Dedifferentiated amniotic fluid mesenchymal stem cell (primary cell): Measurements from ENCODE around the gene KNDC1.

Experiments used
- DNase-seq: peaks from one replicate; pipeline ENCODE4 v3.0.0-alpha.2; 2016; ENCODE audit errors: extremely low spot score

The KNDC1 gene

DNA sequence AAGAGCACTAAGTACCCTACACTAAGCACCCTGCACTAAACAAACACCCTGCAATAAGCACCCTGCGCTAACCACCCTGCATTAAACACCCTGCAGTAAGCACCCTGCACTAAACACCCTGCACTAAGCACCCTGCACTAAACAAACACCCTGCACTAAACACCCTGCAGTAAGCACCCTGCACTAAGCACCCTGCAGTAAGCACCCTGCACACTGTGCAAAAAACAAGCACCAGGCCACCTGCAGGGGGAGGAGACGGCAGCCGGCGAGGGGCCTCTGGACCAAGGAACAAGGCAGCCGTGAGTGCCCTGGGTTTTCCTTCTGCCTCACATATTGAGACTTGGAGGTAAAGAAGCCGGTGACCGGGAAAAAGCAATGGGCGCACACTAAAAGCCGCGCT lies 30.2 kb downstream of the KNDC1 start:
- no peak for DNase-seq

DNA sequence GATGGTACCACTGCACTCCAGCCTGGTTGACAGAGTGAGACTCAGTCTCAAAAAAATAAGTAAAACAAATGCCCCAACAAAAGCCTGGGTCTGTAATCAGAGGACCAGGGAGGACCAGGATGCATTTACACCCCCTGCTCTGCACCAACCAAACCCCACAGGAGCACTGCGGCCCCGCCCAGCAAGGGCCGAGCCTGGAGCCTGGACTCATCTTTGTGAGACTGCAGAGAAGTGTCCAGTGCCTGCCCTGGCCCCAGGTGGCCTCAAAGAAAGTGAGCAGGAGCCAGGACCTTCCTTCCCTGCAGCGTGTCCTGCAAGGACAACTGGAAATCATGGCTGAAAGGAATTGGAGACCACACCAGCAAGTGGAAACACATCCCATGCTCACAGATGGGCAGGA lies 31.6 kb downstream of the KNDC1 start:
- DNase-seq: no peak

DNA sequence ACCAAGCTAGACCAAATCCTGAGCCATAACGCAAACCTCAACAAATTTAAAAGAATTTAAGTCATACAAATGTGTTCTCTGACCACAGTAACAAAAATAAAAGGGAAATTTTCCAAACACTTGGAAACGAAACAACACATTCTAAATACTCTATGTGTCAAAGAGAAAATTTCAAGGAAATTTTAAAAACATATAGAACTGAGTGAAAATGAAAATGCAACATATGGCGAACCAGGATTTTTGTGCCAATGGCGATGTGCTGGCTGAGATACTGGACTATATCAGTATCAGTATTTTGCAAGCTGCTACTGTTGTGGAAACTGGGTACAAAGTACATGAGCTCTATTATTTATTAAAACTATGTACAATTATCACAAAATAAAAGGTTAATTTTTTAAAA lies 34.1 kb downstream of the KNDC1 start:
- no peak for DNase-seq

DNA sequence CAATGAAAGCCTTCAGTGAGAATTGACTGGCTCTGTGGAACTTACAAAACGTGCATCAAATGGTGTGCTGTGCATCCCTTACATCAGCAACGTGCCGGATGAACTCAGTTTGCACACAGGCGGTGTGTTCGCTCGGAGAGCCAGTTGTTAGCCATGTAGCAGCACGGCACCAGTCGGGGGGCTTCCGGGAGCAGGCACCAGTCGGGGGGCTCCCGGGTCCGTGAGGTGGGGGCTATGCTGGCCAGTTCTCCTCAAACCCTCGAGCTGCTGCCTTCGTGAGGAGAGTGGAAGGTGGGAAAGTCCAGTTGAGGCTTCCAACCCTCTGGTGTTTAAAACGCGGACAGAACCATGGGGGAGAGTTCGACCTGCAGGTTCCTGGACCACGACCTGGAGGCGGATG lies 35.1 kb downstream of the KNDC1 start:
- DNase-seq: no peak

DNA sequence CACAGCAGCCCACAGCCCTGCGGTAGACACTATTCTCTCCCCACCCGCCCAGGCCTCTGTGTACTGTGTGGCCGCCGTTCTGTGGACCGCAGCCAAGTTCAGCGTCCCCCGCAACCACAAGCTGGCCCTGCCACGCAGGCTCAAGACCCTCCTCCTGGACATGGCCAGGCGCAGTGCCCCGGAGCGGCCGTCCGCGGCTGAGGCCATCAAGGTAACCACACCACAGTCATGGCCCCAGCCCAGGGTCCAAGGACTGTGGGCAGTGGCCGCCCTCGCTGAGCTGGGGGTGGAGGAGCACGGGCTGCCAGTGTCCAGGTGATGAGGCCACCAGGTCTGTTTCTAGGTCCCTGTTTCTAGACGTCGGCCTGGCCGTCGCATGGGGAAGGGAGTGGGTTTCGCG lies 35.6 kb downstream of the KNDC1 start:
- no peak for DNase-seq

DNA sequence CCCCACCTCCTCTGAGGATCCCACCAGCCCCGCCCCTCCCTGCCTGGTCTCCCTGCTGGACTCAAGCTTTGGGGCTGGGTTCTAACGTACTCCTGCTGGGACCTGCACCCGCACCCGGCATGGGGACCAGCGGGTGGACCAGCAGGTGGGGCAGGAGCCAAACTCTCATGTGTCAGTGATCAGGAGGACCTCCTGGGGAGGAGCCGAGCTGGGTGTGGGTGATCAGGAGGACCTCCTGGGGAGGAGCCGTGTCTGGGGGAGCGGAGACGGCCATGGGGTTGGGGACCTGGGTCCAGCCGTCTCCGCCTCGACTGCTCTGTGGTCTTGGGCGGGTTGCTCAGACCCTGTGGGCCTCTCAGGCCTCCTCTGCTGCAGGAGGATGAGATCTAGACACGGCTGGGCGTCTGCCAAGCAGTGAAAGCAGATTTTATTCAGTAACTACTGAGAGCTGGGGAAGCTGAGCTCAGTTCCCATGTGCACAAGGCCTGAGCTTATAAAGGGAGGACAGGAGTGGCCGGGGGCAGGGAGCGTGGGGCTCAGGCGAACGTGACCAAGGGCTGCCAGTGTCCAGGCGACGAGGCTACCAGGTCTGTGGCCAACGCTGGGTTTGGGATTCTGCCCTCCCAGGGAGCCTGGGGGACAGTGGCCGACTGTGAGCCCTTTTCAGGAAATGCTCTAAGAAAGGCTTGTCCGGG lies 36.3 kb downstream of the KNDC1 start:
- no peak for DNase-seq

DNA sequence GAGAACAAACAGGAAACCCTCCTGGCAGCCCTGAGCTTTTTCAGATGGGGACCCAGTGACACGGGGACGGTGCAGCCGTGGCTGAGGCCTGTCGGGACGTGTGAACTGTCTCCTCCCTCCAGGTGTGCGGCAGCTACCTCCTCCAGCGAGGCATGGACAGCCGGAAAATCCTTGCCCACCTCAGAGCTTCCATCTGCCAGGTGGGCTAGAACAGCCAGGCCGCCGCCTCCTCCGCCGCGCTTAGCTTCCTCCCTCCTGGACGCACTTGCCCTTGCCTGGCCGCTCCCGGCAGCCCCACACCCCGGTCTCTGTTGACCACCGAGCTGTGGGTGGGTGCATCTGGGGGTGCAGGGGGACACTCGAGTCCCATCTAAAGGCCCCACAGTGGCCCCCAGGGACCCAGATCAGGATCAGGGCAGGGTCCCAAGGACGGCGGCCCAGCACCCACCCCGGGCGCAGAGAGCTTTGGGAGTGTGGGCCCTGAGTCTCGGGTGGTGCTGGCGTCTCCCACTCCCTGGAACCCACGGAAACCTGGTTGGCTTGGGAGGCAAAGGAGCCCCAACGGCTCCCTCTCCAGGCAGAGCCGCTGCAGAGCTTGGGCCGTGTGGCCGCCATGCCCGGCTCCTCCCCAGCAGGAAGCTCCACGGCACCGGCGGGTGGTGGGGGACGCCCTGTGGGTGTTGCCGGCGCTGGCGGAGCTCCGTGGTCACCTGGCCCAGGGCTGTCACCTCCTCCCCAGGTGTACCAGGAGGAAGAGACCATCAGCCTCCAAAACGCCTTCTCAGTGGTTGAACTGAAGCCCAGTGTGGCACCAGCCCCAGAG lies 37.1 kb downstream of the KNDC1 start:
- no peak for DNase-seq

DNA sequence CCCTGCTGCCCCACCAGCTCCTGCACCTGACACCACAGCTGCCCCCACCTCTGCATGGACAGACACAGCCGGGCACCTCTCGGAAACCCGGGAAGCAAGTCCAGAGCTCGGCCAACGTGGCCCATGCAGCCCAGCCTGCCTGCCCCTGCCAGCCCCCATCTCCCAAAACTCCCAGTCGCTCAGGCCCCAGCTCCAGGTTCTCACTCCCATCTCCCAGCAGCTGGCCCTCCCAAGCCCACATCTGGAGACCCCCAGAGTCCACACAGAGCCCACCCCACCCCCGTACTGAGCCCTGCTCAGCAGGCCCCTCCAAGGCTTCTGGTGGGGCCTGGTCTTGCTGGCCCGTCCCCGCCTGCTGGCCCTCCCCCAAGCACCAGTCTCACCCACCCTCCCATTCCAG lies 37.8 kb downstream of the KNDC1 start:
- no peak for DNase-seq

DNA sequence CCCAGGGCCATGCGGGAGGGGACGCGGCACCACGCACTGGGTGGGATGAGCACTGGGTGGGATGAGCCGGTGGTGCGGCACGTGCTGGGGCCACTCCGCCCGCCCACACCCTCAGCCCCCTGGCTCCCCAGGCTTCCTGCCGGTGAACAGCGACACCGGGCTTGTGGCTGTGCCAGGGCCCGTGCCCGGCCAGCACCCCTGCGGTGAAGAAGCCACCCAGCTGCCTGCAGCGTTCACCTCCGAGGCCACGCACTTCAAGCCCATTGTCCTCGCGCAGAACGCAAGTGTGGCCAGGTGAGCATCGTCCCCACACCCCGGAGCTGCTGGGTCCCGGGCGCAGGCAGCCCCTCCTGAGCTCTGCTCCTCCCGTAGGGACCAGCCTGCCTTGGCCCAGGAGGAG lies 38.2 kb downstream of the KNDC1 start:
- no peak for DNase-seq

DNA sequence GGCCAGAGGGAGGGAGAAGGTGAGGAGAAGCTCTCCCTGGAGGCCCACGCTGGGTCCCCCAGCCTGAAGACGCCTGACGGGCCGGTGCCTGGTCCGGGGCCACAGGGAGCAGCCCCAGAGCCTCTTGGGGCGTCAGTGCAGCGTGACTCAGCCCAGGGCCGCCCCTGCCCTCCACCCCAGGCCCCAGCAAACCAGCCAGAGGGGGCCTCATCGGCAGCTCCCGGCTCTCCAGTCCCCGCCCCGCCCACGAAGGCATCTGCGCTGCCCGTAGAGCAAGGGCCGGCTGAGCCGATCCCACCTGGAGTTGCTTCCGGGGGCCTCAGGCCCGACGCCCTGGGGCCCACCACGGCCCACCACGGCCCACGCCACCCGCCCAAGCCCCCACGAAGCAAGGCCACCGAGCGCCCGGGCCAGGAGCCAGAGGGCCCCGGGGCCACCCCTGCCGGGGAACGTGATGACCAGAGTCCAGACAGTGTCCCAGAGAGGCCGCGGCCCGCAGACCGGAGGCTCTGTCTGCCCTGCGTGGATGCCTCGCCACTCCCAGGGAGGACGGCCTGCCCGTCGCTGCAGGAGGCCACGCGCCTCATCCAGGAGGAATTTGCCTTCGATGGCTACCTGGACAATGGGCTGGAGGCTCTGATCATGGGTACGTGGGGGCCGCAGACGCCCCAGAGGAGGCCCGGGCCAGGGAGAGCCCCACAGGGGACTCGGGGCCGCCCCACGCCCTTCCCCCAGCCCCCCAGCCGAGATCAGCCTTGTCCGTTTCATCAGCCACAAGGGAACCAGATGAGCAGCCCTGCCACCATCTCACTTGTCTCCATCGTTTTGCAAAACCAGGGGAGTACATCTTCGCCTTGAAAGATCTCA lies 38.8 kb downstream of the KNDC1 start:
- DNase-seq: no peak

DNA sequence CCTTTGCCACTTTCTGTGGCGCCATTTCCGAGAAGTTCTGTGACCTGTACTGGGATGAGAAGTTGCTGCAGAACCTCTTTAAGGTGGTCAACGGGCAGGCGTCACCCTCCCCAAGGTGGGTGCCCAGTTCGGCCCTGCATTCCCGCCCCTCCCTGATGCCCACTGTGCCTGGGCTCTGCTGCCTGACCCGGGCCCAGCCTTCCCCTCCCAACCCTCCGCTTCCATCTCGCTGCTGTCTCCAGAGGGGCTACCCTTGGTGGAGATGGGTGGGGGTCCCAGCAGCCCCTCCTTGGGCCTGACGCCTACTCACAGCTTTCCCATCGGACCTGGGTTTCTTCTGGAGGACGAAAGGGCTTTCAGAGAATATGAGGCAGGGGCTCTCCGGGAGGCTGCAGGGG lies 39.5 kb downstream of the KNDC1 start:
- DNase-seq: no peak

DNA sequence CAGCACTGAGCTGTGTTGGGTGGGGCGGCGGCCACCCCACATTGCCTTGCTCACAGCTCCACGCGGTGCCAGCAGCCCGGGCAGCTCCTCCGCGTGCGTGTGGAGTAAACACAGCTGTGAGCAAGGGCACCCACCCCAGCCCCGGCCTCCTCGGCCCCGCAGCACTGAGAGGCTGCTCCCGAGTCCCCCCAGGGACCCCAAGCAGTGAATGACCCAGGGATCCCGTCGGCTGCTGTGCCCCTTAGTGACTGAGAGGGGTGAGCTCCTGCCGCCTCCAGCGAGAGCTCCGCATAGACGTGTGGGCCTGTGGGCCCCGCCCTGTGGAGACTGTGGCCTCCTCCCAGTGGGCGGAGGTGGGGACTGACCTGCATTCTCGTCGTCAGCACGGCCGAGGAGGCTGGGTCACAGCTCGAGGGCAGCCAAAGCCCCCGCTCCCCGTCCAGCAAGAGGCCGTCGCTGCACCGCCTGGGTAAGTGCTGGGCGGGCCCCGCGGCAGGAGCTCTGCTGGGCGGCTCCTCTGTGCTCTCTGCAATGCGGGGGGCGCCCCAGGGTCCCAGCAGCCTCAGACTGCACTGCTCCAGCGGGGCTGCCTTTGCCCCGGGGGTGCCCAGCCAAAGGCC lies 40.1 kb downstream of the KNDC1 start:
- no peak for DNase-seq

DNA sequence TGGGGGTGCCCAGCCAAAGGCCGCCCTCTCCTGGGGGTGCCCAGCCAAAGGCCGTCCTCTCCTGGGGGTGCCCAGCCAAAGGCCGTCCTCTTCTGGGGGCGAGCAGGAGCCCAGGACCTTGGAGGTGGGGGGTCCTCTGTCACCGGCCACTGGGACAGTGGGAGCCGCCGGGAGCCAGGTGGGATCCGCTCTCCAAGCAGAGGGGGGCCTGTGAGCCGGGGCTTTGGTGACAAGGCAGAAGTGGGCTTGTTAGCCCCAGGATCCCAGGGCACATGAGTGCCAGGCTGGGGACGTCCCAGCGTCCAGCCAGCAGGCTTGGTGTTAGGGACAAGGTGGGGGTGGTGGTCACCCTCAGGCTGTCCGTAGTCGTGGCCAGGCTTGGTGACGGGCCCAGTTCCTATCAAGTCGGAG lies 40.6 kb downstream of the KNDC1 start:
- DNase-seq: no peak

DNA sequence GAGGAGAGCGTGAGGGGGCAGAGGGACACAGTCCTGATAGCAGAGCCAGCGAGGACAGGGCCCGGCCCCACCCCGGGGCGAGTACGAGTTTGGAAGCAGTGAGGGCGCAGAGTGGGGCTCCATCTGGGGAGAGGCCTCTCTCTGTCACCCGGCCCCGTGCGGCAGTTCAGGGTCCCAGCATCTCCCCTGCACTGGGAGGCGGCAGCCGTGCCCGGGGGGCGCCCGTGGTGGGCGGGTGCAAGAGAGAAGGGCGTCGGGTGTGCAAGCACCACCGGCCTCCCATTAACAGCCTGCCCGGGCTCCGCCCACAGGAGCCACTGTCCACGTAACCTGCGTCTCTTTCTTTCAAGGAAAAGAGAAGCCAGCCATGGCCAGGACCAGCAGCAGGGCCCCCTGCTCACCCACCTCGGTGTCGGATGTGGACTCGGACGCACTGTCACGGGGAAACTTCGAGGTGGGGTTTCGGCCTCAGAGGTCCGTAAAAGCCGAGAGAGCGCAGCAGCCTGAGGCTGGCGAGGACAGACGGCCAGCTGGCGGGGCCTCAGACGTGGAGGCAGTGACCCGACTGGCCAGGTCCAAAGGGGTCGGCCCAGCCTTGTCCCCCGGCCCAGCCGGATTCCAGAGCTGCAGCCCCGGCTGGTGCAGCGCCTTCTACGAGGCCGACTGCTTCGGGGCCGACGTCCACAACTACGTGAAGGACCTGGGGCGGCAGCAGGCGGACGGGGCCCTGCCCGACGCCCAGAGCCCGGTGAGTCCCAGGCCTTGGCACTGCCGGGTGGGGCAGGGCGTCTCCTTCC lies 41.3 kb downstream of the KNDC1 start:
- DNase-seq: no peak

DNA sequence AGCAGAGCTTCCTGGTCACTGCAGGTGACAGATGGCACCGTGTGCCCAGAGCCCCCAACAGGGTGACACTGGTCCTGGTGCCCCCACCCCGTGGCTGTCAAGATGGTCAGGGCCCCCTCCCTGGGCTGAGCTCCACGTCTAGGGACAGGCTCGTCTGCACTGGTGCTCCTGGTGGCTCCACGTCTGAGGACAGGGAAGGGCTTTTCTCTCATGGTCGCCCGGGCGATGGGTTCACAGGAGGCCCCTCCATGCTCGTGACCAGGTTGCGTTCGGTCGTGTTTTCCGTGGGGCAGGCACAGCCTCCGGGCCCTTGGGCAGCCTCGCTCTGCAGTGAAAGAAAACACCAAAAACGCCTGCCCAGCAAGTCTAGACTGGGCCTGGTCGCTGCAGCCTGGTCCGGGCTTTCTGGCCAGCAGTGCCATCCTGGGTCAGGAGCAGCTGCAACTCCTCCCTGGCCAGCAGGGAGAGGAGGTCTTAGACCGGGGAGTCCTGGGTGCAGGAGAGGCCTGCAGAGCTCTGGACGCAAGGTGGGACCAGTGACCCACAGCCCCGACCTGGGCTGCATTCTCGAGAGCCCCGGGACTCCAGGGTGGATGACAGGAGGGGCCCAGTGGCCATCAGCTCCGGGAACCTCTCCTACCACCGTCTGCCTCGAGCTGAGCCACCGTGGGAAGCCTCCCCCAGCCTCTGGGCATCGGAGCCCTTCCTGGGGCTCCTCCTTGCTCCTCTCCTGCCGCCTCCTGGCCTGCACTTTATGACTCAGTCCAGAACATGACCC lies 42.1 kb downstream of the KNDC1 start:
- no peak for DNase-seq

DNA sequence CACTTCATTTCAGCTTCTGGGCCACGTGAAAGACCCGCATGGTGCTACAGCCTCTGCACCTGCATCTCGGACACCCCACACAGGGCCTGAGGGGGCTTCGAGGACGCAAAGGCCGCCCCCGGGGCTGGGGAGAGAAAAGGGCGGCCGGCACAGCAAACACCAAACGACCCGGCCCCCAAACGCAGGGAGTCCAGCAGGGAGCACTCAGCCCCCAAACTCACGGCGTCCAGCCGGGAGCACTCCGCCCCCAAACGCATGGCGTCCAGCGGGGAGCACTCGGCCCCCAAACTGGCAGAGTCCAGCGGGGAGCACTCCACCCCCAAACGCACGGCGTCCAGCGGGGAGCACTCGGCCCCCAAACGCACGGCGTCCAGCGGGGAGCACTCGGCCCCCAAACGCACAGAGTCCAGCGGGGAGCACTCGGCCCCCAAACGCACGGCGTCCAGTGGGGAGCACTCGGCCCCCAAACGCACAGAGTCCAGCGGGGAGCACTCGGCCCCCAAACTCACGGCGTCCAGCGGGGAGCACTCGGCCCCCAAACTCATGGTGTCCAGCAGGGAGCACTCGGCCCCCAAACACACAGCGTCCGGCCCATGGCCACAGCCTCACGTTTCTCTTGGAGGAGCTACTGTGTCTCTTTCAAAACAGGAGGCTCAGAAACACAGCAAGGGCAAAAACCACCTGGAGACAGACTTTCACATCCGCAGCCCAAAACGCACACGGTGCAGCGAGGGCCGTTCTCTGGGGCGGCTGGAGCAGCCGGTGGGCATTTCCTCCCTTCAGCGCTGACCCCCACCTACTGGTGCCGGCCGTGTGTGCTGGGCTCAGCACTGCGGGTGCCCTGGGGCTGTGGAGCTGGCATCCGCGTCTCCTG lies 43.0 kb downstream of the KNDC1 start:
- no peak for DNase-seq

DNA sequence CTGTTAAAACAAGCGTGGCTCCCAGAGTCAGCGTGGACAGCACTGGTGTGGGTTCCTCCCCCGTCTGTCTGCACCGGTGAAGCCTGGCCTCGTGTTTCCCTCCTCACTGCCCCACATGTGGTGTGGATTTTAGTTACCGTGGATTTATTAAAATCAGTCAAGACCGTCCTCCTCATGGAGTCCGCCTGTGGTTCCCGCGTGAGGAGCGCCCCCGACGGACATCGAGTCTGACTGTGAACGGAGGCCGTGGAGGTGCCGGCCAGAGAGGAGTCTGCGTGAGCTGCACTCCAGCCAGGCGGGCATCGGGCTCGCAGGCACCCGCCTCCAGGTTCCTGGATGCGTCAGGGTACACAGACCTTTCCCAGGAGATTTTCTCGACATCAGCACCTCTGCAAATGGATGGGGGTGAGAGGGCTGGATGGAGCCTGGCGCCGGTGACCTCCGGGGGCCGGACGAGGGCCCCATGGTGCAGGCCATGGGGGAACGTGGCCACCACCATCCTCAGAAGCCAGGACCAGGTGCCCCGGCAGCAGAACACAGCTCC lies 43.7 kb downstream of the KNDC1 start:
- no peak for DNase-seq

DNA sequence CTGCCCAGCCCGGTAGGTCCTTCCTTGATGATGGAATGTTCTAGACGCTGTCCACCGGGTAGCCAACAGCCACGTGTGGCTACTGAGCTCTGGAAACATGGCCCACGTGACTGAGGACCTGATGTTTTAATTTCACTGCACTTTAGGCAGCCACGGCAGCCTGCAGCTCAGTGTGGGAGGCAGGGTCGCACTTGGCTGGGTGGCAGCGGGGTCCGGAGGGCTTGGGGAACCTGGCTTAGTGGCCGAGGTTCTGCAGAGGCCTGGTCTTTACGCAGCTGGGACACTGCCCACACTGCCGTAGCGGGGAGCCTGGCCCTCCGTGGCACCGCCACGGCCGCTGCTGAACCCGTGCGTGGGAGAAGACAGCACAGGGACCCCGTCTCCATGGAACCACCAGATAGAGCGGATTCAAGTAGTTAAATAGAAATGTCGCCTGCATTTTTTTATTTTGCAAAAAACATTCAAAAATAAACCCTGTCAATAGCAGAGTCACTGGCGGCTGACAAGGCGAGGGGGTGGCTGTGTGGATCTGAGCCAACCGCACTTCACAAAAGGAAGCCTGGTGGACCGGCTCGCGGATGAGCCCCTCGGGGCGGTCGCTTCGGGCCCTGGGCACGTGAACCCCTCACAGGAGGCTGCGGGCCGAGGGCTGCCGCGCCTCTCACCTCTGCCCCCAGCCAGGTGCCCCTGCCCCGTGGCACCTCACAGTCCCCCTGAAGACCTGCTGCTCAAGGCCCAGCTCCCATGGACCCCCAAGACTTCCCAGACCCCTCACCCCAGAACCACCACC lies 44.4 kb downstream of the KNDC1 start:
- DNase-seq: no peak
